Measurements from ENCODE around the gene SLC35B1. TPM values are rescaled to one million over a fixed set of nuclear protein-coding genes. Genes with fewer than 3 reads are reported as not detected.

Gene SLC35B1
- total RNA-seq, 3 donors from 2014 or later (not counting 1 experiment from before 2014, with no cell fraction given) = 74.0 to 121 (median 90.2) TPM

- H3K27ac Mint-ChIP-seq = peak overlapping the region; percentile 50 to 81
- Histone ChIP-seq H3K36me3 (ENCODE audit: control insufficient read depth, insufficient read depth, low read length) (peaks cover 56% of the 10 kb centered on the region), H3K4me1 (ENCODE audit: control insufficient read depth, insufficient read depth, low read length) (peaks cover 67% of the 10 kb centered on the region), H3K4me3 (ENCODE audit: low read length) (no peak overlapping the region), H3K27ac (ENCODE audit: low read length) (peak overlapping the region; percentile 30), H3K27me3 (ENCODE audit: control insufficient read depth, insufficient read depth, low read length) (no peaks in the 10 kb centered on the region), H3K9me3 (ENCODE audit: control insufficient read depth, insufficient read depth, low read length) (no peaks in the 10 kb centered on the region)
- H3K36me3 Mint-ChIP-seq = peaks cover 7% of the 10 kb centered on the region
- ATAC-seq = no peak
- peaks cover 54 to 61% of the 10 kb centered on the region in 2 donors for H3K4me1 Mint-ChIP-seq
- intact Hi-C loops (cut with micrococcal nuclease) = no loop called here
- no peak overlapping the region for H3K4me3 Mint-ChIP-seq
- H3K27me3 Mint-ChIP-seq (ENCODE audit: low read depth in 2 of 2) = no peaks in the 10 kb centered on the region
- WGBS (ENCODE audit: insufficient coverage) = 71% methylated on average over 5 of the region's 5 CpGs
- H3K9me3 Mint-ChIP-seq = no peaks in the 10 kb centered on the region
- TF ChIP-seq CTCF (IDR thresholded peaks at IDR 0.05) = no peak
- DNase-seq = no peak
These were observed 23.1 kb upstream of the SLC35B1 start for GRCh38 chr17:49730785-49731434.

GRCh38 chr17:49730078-49730784 lies 22.5 kb upstream of the SLC35B1 start:
- Mint-ChIP-seq H3K27ac (peak overlapping the region; percentile 50 to 81), H3K27me3 (ENCODE audit: low read depth in 2 of 2) (no peaks in the 10 kb centered on the region), H3K4me1 (peaks cover 53 to 60% of the 10 kb centered on the region in 2 donors), H3K4me3 (no peak overlapping the region), H3K36me3 (peaks cover 13% of the 10 kb centered on the region), H3K9me3 (peaks cover 0 to 3% of the 10 kb centered on the region in 2 donors)
- intact Hi-C loops (cut with micrococcal nuclease) = no loop called here
- Histone ChIP-seq H3K4me1 (ENCODE audit: control insufficient read depth, insufficient read depth, low read length) (peaks cover 63% of the 10 kb centered on the region), H3K4me3 (ENCODE audit: low read length) (no peak overlapping the region), H3K27ac (ENCODE audit: low read length) (peak overlapping the region; percentile 30), H3K9me3 (ENCODE audit: control insufficient read depth, insufficient read depth, low read length) (no peaks in the 10 kb centered on the region), H3K27me3 (ENCODE audit: control insufficient read depth, insufficient read depth, low read length) (no peaks in the 10 kb centered on the region), H3K36me3 (ENCODE audit: control insufficient read depth, insufficient read depth, low read length) (peaks cover 63% of the 10 kb centered on the region)
- no peak for ATAC-seq
- DNase-seq = no peak
- no peak for TF ChIP-seq CTCF (IDR thresholded peaks at IDR 0.05)
- WGBS (ENCODE audit: insufficient coverage) = 85% methylated on average over 4 of the region's 4 CpGs

GRCh38 chr17:49729069-49729468 lies 21.3 kb upstream of the SLC35B1 start:
- H3K36me3 ChIP-seq (ENCODE audit: control insufficient read depth, insufficient read depth, low read length) = peaks cover 68% of the 10 kb centered on the region
- H3K4me3 ChIP-seq (ENCODE audit: low read length) = no peak overlapping the region
- H3K27ac ChIP-seq (ENCODE audit: low read length) = no peak overlapping the region
- ATAC-seq (no peak), DNase-seq (no peak)
- no peak for TF ChIP-seq CTCF (IDR thresholded peaks at IDR 0.05)
- H3K4me1 ChIP-seq (ENCODE audit: control insufficient read depth, insufficient read depth, low read length) = peaks cover 63% of the 10 kb centered on the region
- H3K27me3 Mint-ChIP-seq (ENCODE audit: low read depth in 2 of 2) = no peaks in the 10 kb centered on the region
- peaks cover 18% of the 10 kb centered on the region for H3K36me3 Mint-ChIP-seq
- peak overlapping the region; percentile 66 to 81 for H3K27ac Mint-ChIP-seq
- peaks cover 0 to 3% of the 10 kb centered on the region in 2 donors for H3K9me3 Mint-ChIP-seq
- WGBS (ENCODE audit: insufficient coverage) = 85% methylated on average over 3 of the region's 3 CpGs
- H3K27me3 ChIP-seq (ENCODE audit: control insufficient read depth, insufficient read depth, low read length) = no peaks in the 10 kb centered on the region
- H3K9me3 ChIP-seq (ENCODE audit: control insufficient read depth, insufficient read depth, low read length) = no peaks in the 10 kb centered on the region
- intact Hi-C loops (cut with micrococcal nuclease) = no loop called here
- peak overlapping the region; percentile 1 for H3K4me3 Mint-ChIP-seq
- peaks cover 51 to 62% of the 10 kb centered on the region in 2 donors for H3K4me1 Mint-ChIP-seq
